Kidney capillary endothelial cell (primary cell): ENCODE measurements around the gene ARHGAP28.

Source experiments
- DNase-seq: peaks from one replicate; pipeline ENCODE4 v3.0.0-alpha.2; 2018; ENCODE audit warnings: low spot score

Gene ARHGAP28

GRCh38 chr18:6732952-6733351 is 3.4 kb downstream of the ARHGAP28 start:
- no peak for DNase-seq

GRCh38 chr18:6733758-6734157 is 4.2 kb downstream of the ARHGAP28 start:
- no peak for DNase-seq

- DNase-seq: no peak
Observed at GRCh38 chr18:6734726-6735430, 5.4 kb downstream of the ARHGAP28 start.

- DNase-seq: no peak
Observed at GRCh38 chr18:6737833-6738232, 8.3 kb downstream of the ARHGAP28 start.

GRCh38 chr18:6738622-6739021 is 9.1 kb downstream of the ARHGAP28 start:
- DNase-seq: no peak

- peak; percentile 30 for DNase-seq
Observed at GRCh38 chr18:6741232-6741663, 11.7 kb downstream of the ARHGAP28 start.

- no peak for DNase-seq
Observed at GRCh38 chr18:6741786-6742185, 12.3 kb downstream of the ARHGAP28 start.

- DNase-seq: no peak
Observed at GRCh38 chr18:6743999-6744398, 14.5 kb downstream of the ARHGAP28 start.

- DNase-seq: no peak
Observed at GRCh38 chr18:6744816-6745455, 15.4 kb downstream of the ARHGAP28 start.

GRCh38 chr18:6745504-6746031 is 16.1 kb downstream of the ARHGAP28 start:
- no peak for DNase-seq

- DNase-seq: no peak
Observed at GRCh38 chr18:6746386-6746960, 17.0 kb downstream of the ARHGAP28 start.

GRCh38 chr18:6747646-6748045 is 18.1 kb downstream of the ARHGAP28 start:
- DNase-seq: no peak

- no peak for DNase-seq
Observed at GRCh38 chr18:6748241-6748640, 18.7 kb downstream of the ARHGAP28 start.

GRCh38 chr18:6750411-6750810 is 20.9 kb downstream of the ARHGAP28 start:
- DNase-seq: no peak

- DNase-seq: no peak
Observed at GRCh38 chr18:6751222-6751621, 21.7 kb downstream of the ARHGAP28 start.

GRCh38 chr18:6752202-6752860 is 22.8 kb downstream of the ARHGAP28 start:
- no peak for DNase-seq

- DNase-seq: no peak
Observed at GRCh38 chr18:6755107-6755506, 25.6 kb downstream of the ARHGAP28 start.

GRCh38 chr18:6757931-6758330 is 28.4 kb downstream of the ARHGAP28 start:
- DNase-seq: no peak

- no peak for DNase-seq
Observed at GRCh38 chr18:6759579-6759978, 30.1 kb downstream of the ARHGAP28 start.

- no peak for DNase-seq
Observed at GRCh38 chr18:6763524-6763923, 34.0 kb downstream of the ARHGAP28 start.

GRCh38 chr18:6764382-6764781 is 34.9 kb downstream of the ARHGAP28 start:
- DNase-seq: no peak

- DNase-seq: no peak
Observed at GRCh38 chr18:6773777-6774176, 44.3 kb downstream of the ARHGAP28 start.

GRCh38 chr18:6775237-6775636 is 45.7 kb downstream of the ARHGAP28 start:
- DNase-seq: no peak
